ENCODE measurements around the gene KRT9. TPM values are rescaled to one million over a fixed set of nuclear protein-coding genes. Genes with fewer than 3 reads are reported as not detected.

KRT9 gene
- total and polyA plus RNA-seq, 2 of the 13 experiments (the other 11 are each of a cell fraction or from before 2014, with no cell fraction given), result not detected

- TF ChIP-seq ZNF142 (CRISPR knock-in tag; IDR thresholded peaks at IDR 0.05) (no peak), TCF7 (IDR thresholded peaks at IDR 0.05; ENCODE audit: low read depth) (no peak), PLSCR1 (CRISPR knock-in tag; IDR thresholded peaks at IDR 0.05; ENCODE audit: borderline replicate concordance) (no peak), DMTF1 (CRISPR knock-in tag; IDR thresholded peaks at IDR 0.05) (no peak)
Observed at GRCh38 chr17:41537614-41537954, 34.3 kb downstream of the KRT9 start (continued).

Measured in HepG2 (cell line).